HEK293 (cell line): ENCODE results near the gene KCNJ14.

Source experiments
- CTCF ChIA-PET: fragments of 350-600 bp; formaldehyde crosslinking; extraction: SDS; loops from one replicate; lab custom pipeline; 2021; ENCODE audit warnings: antibody characterized with exemption; lab: Yijun Ruan, JAX
- POLR2A ChIA-PET: fragments of 300-600 bp; formaldehyde crosslinking; extraction: SDS; loops from one replicate; lab custom pipeline; 2020; ENCODE audit warnings: antibody characterized with exemption, inconsistent platforms; lab: Yijun Ruan, JAX
- H3K27ac ChIP-seq: fragments of 200-500 bp; sonication (Bioruptor generic); 2 replicates; pipeline ENCODE4 v1.5.1; 2014; ENCODE audit warnings: low read depth, low read length, control low read depth, inconsistent platforms; ENCODE audit errors: extremely low read depth
- H3K36me3 ChIP-seq, 2 experiments: fragments of 200-500 bp in 1 of 2; sonication (Bioruptor generic) in 1 of 2; 1 replicate in 1 of 2; 2 replicates in 1 of 2; pipeline ENCODE4 v1.5.1; 2014 to 2017; ENCODE audit warnings: inconsistent platforms in 2 of 2, low read length in 2 of 2; ENCODE audit not compliant: control insufficient read depth in 2 of 2, insufficient read depth in 1 of 2
- H3K4me1 ChIP-seq: fragments of 200-500 bp; sonication (Bioruptor generic); 2 replicates; pipeline ENCODE4 v1.5.1; 2014; ENCODE audit warnings: mild to moderate bottlenecking, low read length, inconsistent platforms; ENCODE audit not compliant: control insufficient read depth, insufficient read depth
- H3K4me3 ChIP-seq: 2 replicates; pipeline ENCODE4 v1.5.1; 2011; ENCODE audit warnings: low read depth, mild to moderate bottlenecking, control low read depth, low read length, moderate library complexity
- H3K9me3 ChIP-seq: fragments of 200-500 bp; sonication (Bioruptor generic); 2 replicates; pipeline ENCODE4 v1.5.1; 2014; ENCODE audit warnings: low read depth, low read length, inconsistent platforms; ENCODE audit not compliant: control insufficient read depth, insufficient read depth
- ATF2 ChIP-seq: fragments of 450-650 bp; formaldehyde crosslinking; IDR thresholded peaks from 2 replicates; pipeline ENCODE4 v1.5.1; 2016; ENCODE audit warnings: missing biosample characterization, missing genetic modification characterization, low read depth
- HOXD13 ChIP-seq: sonication (generic); formaldehyde crosslinking; IDR thresholded peaks from 2 replicates; pipeline ENCODE4 v1.8.0; 2022; ENCODE audit warnings: missing genetic modification reagents, borderline replicate concordance
- KLF1 ChIP-seq: fragments of 450-650 bp; formaldehyde crosslinking; IDR thresholded peaks from 2 replicates; pipeline ENCODE4 v1.5.1; 2016; ENCODE audit warnings: missing biosample characterization, missing genetic modification characterization
- SP7 ChIP-seq: fragments of 450-650 bp; formaldehyde crosslinking; IDR thresholded peaks from 2 replicates; pipeline ENCODE4 v1.5.1; 2016; ENCODE audit warnings: missing biosample characterization, missing genetic modification characterization
- ZNF148 ChIP-seq: fragments of 450-650 bp; formaldehyde crosslinking; IDR thresholded peaks from 2 replicates; pipeline ENCODE4 v1.5.0; 2017; ENCODE audit warnings: missing biosample characterization, missing genetic modification characterization, borderline replicate concordance
- ZNF26 ChIP-seq: fragments of 450-650 bp; formaldehyde crosslinking; IDR thresholded peaks from 2 replicates; pipeline ENCODE4 v1.5.1; 2016; ENCODE audit warnings: missing biosample characterization, missing genetic modification characterization
- ZNF600 ChIP-seq: fragments of 450-650 bp; formaldehyde crosslinking; IDR thresholded peaks from 2 replicates; pipeline ENCODE4 v1.5.1; 2016; ENCODE audit warnings: missing biosample characterization, missing genetic modification characterization
- ZSCAN30 ChIP-seq: fragments of 450-650 bp; IDR thresholded peaks from 2 replicates; pipeline ENCODE4 v1.5.1; 2018; ENCODE audit warnings: missing biosample characterization, mild to moderate bottlenecking, missing genetic modification characterization, moderate library complexity
- ZXDB ChIP-seq: fragments of 450-650 bp; formaldehyde crosslinking; IDR thresholded peaks from 2 replicates; pipeline ENCODE4 v1.5.1; 2016; ENCODE audit warnings: missing biosample characterization, missing genetic modification characterization

Gene KCNJ14

GRCh38 chr19:48452289-48453190 lies 2.8 kb upstream of the KCNJ14 start:
- Histone ChIP-seq H3K27ac (no peak overlapping the region), H3K4me1 (no peaks in the 10 kb centered on the region), H3K36me3 (peaks cover 65 to 94% of the 10 kb centered on the region in 2 experiments), H3K9me3 (no peaks in the 10 kb centered on the region), H3K4me3 (no peak overlapping the region)
- TF ChIP-seq KLF1 (tag by site-specific recombination) (peak; percentile 80), ZXDB (no peak), ZNF600 (tag by site-specific recombination) (0 out of 2 replicates have a peak, but pooled peaks have one; percentile 12)
- ChIA-PET POLR2A (interaction anchor here (0.6 kb wide), 1 partner anchor 9 kb away, joined by 4 read pairs; no protein-coding TSS in a partner anchor), CTCF (no interaction called here)

- H3K9me3 ChIP-seq, result no peaks in the 10 kb centered on the region
These were observed 1.1 kb upstream of the KCNJ14 start for GRCh38 chr19:48454150-48454730.

GRCh38 chr19:48455908-48456562 lies 661 bp downstream of the KCNJ14 start:
- H3K27ac ChIP-seq, result no peak overlapping the region
- no peaks in the 10 kb centered on the region for H3K9me3 ChIP-seq
- TF ChIP-seq ZNF148 (no peak), ZNF26 (tag by site-specific recombination) (no peak), ATF2 (tag by site-specific recombination) (no peak), HOXD13 (CRISPR knock-in tag) (no peak), ZSCAN30 (tag by site-specific recombination) (no peak)
- ChIA-PET CTCF (no interaction called here), POLR2A (no interaction called here)
- no peak overlapping the region for H3K4me3 ChIP-seq
- peaks cover 56 to 65% of the 10 kb centered on the region in 2 experiments for H3K36me3 ChIP-seq
- H3K4me1 ChIP-seq, result no peaks in the 10 kb centered on the region

More at GRCh38 chr19:48454150-48454730, 1.1 kb upstream of the KCNJ14 start:
- ChIA-PET POLR2A (interaction anchor here (0.5 to 0.7 kb wide), 2 partner anchors 23 to 39 kb away, joined by 5 to 11 read pairs; no protein-coding TSS in a partner anchor), CTCF (no interaction called here)
- Histone ChIP-seq H3K4me3 (no peak overlapping the region), H3K27ac (no peak overlapping the region), H3K4me1 (no peaks in the 10 kb centered on the region)
- no peak for TF ChIP-seq SP7 (tag by site-specific recombination)
- TF ChIP-seq, all 188 proteins: peak for 0
- H3K36me3 ChIP-seq, result peaks cover 56 to 83% of the 10 kb centered on the region in 2 experiments; a peak in 2 of 3 replicates
